ENCODE data around the gene ANKS1B.
"Not testable (repeated sequence)": the region's sequence is repeated elsewhere in the genome, so short reads cannot be mapped to it uniquely, and the experiment has no call there.

The ANKS1B gene

GRCh38 chr12:99250091-99250490 lies 734.6 kb downstream of the ANKS1B start:
- DNase-seq: no peak

DNA sequence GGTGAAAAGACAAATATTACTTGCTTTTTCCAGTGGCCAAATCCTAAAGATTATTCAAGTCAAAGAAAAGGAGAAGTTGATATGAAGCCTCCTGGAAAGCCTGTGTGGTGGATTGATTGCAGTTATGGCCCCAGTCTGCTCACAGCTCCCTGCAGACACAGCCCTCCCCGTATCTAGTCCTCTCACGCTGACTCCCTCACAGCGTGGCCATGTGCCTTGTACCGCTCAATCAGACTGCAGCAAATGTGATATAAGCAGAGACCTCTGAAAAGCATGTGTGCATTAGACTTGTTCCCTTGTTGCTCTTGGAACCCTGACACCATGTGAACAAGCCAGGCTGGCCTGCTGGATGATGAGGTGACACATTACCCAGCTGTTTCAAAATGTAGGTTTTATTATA lies 735.2 kb downstream of the ANKS1B start:
- DNase-seq: no peak

- not testable (repeated sequence) for DNase-seq
Observed at GRCh38 chr12:99237907-99238538, 746.7 kb downstream of the ANKS1B start.

- no peak for DNase-seq
Observed at GRCh38 chr12:99235381-99235780, 749.4 kb downstream of the ANKS1B start.

- no peak for DNase-seq
Observed at GRCh38 chr12:99234702-99235101, 750.0 kb downstream of the ANKS1B start.

DNA sequence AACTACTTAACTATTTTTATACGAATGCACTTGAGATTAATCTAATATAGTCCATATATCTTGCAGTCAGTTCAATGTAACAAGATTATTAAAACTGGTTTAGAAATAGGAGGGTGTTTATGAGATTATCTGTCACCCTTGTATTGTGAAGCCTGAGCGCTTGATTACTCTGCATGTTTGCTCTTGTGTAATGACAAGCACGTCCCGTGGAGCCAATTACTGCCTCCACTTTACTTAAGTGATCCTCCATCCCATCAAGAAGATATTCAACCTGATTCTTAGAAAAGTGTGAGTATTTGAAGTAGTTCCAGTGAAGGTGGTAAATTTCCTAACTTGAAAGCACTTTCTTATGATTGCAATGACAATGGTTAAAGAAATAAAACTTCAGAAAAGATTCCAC lies 752.4 kb downstream of the ANKS1B start:
- no peak for DNase-seq

- no peak for DNase-seq
Observed at GRCh38 chr12:99231031-99231430, 753.7 kb downstream of the ANKS1B start.

DNA sequence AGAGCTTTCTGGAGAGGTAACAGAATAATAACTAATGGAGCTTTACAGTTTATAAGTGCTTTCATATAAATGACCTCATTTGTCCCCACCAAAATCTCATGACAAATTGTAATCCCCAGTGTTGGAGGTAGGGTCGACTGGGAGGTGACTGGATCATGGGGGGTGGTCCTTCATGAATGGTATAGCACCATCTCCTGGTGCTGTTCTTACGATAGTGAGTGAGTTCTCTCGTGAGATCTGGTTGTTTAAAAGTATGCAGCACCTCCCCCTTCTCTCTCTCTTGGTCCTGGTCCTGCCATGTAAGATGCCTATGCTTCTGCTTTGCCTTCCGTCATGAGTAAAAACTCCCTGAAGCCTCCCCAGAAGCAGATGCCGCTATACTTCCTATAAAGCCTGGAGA lies 760.5 kb downstream of the ANKS1B start:
- no peak for DNase-seq

DNA sequence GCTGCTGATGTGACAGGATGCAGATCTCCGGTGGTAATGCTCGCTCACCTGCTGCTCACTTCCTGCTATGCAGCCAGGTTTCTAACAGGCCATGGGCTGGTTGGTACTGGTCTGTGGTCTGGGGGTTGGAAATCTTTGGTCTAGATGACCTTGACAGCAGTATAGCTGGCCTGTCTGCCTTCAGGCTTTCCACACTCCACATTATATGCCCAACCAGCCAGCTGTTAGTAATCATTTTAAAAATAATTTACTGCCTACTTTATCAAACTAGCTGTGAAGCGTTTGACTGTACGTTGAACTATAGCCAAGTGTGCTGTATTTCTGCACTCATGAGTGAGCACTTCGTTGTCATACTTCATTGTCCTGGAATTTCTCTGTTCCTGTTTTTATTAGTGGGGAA lies 761.2 kb downstream of the ANKS1B start:
- DNase-seq: no peak

DNA sequence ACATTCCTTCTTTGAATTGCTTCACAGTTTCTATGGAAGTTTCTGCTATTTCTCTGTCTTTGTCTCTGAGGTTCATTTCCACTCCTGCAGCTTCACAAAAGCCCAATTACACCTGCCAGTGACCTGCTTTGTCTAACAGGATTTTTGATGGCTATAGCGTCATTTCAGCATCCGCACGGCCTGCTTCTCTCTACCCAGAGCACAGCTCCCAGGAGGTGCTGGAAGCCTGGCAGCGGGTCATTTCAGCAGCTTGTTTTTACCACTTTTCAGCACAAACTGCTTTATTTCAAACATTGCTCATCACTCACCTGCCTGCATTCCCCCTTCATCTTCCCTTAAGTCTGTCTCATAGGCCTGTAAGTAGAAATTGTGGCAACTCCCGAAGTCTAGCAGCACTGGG lies 771.7 kb downstream of the ANKS1B start:
- no peak for DNase-seq

GRCh38 chr12:99212275-99212674 lies 772.5 kb downstream of the ANKS1B start:
- DNase-seq: no peak

- no peak for DNase-seq
Observed at GRCh38 chr12:99205111-99205510, 779.6 kb downstream of the ANKS1B start.

GRCh38 chr12:99201906-99202645 lies 782.7 kb downstream of the ANKS1B start:
- DNase-seq: no peak

DNA sequence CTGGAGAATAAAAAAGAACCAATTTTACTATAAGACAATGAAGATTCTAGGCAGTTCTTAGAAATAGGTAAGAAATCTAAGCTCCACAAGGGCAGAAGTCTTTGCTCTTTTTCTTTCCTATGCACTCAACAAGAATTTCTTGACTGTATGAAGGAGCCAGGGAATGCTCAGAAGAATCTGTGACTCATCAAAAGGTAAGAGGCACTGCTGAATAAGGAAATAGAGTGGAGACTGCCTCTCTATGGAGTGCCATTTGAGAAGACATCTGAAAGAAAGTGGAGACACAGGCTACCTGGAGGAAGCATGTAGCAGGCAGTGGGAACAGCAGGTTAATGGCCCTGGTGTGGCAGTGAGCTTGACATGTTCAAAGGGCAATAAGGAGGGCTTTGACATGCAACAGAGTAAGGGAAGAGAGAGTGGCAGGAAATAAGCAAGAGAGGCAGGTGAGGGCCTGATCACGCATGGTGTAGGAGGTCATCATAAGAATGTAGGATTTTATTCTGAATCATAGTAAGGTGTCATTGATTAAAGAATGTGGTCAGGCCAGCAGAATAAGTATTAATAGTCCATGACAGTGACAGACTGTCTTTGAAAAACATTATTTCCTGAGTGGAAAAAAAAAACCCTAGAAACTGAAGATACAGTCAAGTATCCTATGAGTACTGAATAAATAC lies 783.9 kb downstream of the ANKS1B start:
- no peak for DNase-seq

- no peak for DNase-seq
Observed at GRCh38 chr12:99195474-99195873, 789.3 kb downstream of the ANKS1B start.

DNA sequence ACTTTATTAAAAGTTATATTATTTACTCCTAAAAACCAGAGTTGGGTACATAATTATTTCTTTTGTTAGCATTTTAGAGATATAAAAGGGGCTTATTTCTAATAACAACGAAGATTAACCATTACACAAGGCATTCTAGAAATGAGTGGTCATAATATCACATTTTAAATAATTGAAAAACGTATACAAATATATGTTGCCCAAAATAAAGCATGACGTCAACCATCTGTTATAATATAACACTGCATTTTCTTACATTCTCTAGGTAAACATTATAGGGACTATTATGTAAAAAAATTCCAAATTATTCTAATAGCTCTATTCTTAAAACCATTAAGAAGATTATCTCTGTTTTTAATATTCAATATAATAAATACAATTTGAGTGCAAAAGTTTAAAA lies 792.2 kb downstream of the ANKS1B start:
- DNase-seq: no peak

GRCh38 chr12:99176871-99177270 lies 807.9 kb downstream of the ANKS1B start:
- no peak for DNase-seq

- DNase-seq: no peak
Observed at GRCh38 chr12:99170461-99170860, 814.3 kb downstream of the ANKS1B start.

DNA sequence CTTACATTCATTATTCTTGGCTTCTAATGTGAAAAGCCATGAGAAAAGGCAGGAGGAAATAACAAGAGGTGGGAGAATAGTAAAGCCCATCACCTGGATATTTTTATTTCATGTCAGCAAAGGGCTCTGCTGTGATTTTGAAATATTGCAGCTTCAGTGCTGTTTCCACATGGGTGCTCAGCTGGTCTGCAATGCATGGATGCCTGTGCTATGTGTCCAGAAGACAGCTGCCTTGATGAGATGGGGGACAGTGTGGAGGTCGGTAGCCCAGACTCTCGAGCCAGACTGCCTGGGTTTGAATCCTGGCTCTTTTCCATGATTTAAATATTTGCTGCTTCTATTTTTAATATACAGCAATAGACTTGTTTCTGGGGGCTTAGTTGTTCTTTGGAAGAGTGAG lies 814.7 kb downstream of the ANKS1B start:
- no peak for DNase-seq

DNA sequence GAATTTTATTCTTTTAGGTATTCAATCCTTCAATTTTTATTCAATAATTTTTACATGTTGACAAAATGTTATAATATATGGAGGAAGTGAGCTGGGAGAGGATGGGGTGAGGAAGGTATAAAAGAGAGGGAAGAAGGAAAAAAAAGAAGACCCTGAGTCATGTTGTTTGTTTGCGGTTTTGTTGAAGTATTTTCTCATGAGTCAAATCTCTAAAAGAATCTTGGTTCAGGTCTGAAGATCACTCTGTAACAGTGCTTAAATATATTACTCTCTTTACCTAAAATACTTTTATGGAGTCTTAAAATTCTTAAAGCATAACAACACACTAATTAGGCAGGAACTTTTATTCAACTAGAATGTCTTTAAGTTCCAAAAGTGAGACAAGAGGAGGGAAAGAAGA lies 826.8 kb downstream of the ANKS1B start:
- no peak for DNase-seq

DNA sequence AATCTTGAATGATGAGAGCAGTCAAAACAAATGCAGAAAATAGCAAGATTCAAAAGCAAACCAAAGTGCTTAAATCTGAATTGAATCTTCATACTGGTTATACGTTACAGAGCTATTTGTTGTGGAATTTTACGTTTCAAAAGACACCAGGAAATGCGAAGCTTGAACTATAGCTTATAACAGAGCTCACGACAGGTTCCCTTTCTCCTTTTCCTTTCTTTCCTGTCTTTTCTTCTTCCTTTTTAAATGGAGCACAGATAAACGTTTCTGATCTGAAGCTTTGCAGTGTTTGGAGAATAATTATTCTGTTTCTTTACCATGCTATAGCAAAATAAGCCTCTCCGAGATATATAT lies 829.8 kb downstream of the ANKS1B start:
- DNase-seq: no peak

DNA sequence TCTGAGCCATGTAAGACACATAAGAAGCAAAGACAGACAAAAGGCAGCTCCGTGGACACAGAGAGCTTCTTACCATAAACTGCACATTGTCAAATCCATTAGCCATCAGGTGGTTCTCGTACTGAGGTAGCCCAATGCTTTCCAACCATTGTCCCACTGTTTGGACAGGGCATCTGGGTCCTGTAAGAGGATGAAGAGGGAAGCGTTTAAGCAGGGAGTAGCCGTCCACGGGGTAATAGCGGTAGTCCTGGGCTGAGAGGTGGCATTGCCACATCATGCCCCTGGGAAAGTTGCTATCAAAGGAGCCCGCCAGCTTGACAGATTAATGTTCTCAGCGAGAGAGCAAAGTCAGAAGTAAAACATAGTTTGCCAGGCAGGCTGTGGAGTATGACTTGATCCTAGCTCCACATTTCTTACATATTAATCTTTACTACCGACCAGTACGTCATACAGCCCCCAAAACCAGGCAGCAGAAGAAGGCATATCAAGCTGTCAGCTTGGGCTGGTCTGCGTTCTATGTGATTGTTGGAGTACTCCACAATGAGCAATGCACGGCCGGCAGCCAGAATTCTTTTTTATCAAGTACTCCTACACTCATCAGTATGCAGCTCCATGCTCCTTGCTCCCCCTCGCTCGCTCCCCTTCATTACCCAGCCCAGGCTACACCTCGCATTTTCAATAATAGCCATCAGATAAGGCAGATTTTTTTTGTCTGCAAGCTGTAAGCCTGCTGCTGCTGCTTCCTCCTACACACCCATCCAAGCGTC lies 830.3 kb downstream of the ANKS1B start:
- no peak for DNase-seq

GRCh38 chr12:99153293-99153692 lies 831.4 kb downstream of the ANKS1B start:
- DNase-seq: no peak

GRCh38 chr12:99152337-99152736 lies 832.4 kb downstream of the ANKS1B start:
- no peak for DNase-seq
